ENCODE results near the gene RANGAP1. TPM values are rescaled to one million over a fixed set of nuclear protein-coding genes. Genes with fewer than 3 reads are reported as not detected.
"Not testable (repeated sequence)": the region's sequence is repeated elsewhere in the genome, so short reads cannot be mapped to it uniquely, and the experiment has no call there.

Gene RANGAP1
- total RNA-seq, 1 experiment from 2014 or later = 110 TPM

- no peak for DNase-seq (ENCODE audit: low read depth)
Observed at GRCh38 chr22:41261541-41262249, 24.3 kb downstream of the RANGAP1 start.

DNA sequence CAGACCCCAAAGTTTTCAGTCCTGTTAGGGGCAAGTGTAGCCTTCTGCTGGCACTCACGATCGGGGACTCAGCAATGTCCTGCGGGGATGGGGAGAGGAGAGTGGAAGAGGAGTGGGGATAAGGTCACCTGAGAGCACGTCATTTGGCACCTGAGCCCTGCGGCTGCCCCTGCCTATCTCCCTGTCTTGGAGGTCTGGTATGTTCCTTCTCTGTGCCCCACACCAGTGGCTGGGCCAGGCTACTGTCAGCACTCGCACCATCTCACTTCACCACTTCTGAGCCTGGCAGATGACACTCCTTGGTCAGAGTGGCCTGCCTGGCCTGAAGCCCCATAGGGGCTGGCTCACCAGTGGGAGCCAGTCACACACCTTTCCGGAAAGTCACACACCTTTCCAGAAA is 25.1 kb downstream of the RANGAP1 start:
- DNase-seq (ENCODE audit: low read depth) = no peak

DNA sequence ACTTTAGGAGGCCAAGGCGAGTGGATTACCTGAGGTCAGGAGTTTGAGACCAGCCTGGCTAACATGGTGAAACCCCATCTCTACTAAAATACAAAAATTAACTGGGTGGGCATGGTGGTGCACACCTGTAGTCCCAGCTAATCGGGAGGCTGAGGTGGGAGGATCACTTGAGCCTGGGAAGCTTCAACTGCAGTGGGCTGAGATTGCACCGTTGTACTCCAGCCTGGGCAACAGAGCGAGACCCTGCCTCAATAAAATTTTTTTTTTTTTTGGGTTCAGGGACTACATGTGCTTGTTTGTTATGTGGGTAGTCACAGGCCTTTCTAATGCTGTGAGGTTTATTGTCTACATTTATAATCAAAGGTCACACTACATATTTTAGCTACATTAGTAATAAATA is 26.2 kb downstream of the RANGAP1 start:
- DNase-seq (ENCODE audit: low read depth) = not testable (repeated sequence)

DNA sequence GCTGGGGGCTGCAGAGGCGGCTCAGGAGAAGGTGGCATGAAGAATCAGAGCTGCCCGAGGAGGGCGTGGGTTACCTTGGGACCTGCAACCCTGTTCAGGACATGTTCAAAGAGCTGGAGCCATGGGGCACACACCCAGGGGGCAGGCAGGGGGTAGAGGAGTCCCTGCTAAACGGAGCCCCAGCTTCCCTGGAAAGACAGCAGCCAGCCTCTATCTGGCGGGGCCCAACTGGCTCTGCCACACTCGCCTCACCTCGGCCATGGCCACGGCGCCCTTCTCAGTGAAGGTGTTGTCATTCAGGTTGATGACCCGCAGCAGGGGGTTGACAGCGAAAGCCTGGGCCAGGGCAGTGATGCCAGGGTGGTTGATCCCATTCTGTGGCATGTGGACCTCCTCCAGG is 28.3 kb downstream of the RANGAP1 start:
- DNase-seq (ENCODE audit: low read depth) = no peak

GRCh38 chr22:41256254-41257253 is 29.4 kb downstream of the RANGAP1 start:
- peak; percentile 75 for DNase-seq (ENCODE audit: low read depth)

DNA sequence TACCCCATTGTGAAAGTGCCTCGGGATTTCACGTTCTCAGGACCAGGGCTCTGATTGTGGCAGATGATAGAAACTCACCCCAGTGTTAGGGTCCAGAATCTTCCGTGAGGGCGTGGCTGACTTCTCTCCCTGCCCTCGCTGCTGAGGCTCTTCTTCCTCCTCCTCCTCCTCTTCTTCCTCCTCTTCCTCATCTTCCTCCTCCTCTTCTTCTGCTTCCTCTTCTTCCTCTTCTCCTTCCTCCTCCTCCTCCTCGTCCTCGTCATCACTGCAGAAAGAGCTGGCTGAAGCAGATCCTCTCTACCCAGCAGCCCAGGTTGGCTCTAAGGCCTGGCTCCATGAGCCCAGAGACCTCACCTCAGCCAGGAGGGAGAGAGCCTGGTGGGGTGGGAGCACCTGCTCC is 31.8 kb downstream of the RANGAP1 start:
- DNase-seq (ENCODE audit: low read depth) = no peak

- no peak for DNase-seq (ENCODE audit: low read depth)
Observed at GRCh38 chr22:41252365-41252764, 33.6 kb downstream of the RANGAP1 start.

- DNase-seq (ENCODE audit: low read depth) = no peak
Observed at GRCh38 chr22:41250127-41250526, 35.9 kb downstream of the RANGAP1 start.

DNA sequence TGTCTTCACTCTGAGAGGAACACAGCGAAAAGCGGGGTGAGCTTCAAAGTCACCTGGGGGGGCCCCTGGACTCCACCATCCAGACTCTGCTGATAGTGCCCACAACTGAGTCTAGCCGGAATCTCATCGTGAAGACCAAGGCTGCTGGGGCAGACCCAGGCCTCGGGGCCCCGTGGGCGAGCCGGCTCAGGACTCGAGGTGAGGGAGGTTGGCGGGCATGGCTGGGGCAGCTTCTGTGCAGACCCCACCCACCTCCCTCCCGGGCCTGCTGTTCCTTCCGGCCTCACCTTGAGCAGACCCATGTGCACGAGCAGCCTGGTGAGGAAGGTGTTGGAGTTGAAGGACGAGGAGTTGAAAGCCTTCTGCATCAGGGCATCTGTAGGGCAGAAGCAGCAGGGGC is 36.5 kb downstream of the RANGAP1 start:
- no peak for DNase-seq (ENCODE audit: low read depth)

- DNase-seq (ENCODE audit: low read depth) = no peak
Observed at GRCh38 chr22:41248758-41249157, 37.2 kb downstream of the RANGAP1 start.

DNA sequence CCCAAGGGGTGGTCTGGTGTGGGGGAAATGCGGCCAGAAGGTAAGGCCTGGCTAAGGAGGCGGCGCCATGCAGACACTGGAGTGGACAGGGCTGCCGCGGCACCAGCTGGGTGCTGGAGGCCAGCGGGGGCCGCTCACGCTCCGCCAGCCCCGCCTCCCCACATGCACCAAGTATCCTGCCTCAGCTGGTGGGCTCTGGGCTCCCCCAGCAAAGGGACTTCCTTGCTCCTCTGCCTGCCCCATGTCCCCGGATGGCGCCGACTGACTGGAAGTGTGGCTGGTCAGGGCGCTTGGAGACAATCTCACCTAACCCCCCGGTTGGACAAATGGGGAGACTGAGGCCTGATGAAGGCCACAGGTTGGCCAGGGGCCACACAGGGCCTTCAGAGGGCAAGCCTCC is 37.7 kb downstream of the RANGAP1 start:
- no peak for DNase-seq (ENCODE audit: low read depth)

DNA sequence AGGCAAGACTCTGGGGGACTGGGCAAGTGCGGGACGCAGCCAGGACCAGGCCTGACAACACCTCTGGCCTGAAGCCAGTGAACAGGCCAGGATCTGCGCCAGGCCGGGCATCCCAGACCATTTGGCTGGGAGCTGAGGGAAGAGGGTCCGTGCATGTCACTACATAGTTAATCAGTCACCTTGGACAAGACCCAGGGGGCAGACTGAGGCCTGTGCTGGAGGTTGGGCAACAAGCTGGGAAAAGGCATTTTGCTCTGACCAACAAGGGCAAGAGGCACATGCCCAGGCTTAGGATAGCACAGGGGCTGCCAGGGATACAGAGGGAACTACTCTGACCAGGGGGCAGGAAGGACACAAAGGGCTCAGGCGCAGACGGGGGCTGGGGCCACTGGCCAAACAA is 38.3 kb downstream of the RANGAP1 start:
- DNase-seq (ENCODE audit: low read depth) = no peak

GRCh38 chr22:41245917-41246499 is 40.0 kb downstream of the RANGAP1 start:
- DNase-seq (ENCODE audit: low read depth) = no peak

DNA sequence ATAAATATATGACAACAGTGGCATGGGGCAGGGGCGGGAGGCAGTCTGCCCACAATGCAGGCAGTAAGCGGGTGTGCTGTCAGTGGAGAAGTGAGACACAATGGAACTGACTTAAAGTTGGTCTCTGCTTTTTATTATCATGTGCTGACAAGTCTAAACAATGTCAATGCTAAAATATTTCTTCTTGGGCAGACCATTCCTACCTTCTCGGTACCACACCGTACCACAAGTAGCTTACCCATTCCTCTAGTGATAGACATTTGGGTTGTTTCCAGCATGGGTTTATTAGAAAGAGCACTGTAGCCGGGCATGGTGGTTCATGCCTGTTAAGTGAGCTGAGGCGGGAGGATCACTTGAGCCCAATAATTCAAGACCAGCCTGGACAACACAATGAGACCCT is 42.6 kb downstream of the RANGAP1 start:
- no peak for DNase-seq (ENCODE audit: low read depth)

DNA sequence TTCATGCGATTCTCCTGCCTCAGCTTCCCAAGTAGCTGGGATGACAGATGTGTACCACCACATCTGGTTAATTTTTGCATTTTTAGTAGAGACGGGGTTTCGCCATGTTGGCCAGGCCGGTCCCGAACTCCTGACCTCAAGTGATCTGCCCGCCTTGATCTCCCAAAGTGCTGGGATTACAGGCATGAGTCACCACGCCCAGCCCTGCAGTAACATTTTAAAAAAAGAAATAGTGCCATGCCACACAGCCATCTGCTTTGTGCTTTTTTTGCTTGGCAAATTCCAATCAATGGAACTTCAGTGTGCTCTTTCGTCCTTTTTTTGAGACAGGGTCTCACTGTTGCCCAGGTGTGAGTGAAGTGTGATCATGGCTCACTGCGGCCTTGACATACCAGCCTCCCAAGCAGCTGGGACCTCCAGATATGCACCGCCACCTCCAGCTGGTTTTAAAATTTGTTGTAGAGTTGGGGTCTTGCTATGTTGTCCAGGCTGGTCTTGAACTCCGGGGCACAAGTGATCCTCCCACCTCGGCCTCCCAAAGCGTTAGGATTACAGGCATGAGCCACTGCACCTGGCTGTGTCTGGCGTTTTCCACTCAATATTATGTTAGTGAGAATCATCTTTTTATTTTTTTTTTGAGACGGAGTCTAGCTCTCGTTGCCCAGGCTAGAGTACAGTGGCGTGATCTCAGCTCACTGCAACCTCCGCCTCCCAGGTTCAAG is 43.4 kb downstream of the RANGAP1 start:
- DNase-seq (ENCODE audit: low read depth) = peak; percentile 30

DNA sequence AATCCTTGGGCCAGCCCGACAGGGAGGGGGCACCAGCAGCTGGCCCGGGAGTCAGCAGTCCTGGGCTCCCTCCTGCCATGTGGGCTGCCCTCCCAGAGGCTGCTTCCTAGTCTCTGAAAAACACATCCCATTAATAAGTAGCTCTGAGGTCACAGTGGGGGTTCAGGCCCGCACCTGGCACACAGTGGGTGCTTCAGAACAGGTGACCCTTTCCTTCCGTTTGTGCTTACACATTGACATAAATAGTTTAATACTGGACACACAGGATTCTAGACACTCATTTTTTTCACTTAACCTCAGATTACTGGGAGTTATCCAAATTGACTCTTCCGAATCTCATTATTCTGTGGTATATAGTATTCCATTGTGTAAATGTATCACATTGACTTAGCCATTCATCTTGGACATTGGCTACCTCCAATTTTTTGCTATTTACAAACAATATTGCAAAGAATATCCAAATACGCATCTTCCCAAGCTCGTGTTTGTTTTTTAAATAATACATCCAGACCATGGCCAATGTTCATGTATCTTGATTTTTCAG is 44.8 kb downstream of the RANGAP1 start:
- DNase-seq (ENCODE audit: low read depth) = no peak

DNA sequence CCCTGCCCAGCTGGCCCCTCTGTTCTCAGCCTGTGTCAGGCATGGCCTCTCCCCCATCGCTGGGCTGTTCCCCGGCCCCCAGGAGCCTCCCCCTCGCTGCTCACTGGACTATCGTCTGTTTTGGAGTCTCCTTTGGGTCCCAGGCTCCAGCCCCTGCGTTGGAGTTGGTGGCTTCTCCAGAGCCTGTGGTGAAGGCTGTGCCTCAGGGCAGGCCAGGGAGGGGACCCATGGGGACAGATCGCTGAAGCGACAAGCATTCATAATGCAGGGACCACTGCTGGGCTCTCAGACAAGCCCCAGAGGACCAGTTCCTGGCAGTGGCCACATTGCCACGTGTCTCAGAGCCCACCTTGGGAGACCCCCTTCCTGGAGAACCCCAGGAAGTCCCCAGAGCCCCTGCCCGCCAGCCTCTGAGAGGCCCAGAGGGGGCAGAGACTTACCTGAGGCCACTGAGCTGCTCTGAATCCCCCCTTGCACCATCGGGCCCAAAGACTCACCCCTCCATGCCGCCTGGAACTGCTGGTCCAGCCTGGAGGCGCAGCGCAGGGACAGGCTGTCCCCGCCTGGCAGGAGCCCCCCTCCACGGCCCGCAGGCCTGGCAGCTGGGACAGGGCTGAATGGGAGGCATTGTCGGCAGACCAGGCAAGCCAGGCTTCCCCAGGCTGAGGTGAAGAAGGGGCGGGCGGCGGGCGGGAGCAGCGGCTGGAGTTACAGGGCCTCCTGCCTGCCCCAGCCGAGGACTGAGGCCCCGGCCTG is 45.4 kb downstream of the RANGAP1 start, which contains the start of gene CHADL:
CHADL (minus strand) TSS at position 555 of the 756 bp plus-strand sequence; CDS start at position 505, 50 bp downstream.
- no peak for DNase-seq (ENCODE audit: low read depth)

DNA sequence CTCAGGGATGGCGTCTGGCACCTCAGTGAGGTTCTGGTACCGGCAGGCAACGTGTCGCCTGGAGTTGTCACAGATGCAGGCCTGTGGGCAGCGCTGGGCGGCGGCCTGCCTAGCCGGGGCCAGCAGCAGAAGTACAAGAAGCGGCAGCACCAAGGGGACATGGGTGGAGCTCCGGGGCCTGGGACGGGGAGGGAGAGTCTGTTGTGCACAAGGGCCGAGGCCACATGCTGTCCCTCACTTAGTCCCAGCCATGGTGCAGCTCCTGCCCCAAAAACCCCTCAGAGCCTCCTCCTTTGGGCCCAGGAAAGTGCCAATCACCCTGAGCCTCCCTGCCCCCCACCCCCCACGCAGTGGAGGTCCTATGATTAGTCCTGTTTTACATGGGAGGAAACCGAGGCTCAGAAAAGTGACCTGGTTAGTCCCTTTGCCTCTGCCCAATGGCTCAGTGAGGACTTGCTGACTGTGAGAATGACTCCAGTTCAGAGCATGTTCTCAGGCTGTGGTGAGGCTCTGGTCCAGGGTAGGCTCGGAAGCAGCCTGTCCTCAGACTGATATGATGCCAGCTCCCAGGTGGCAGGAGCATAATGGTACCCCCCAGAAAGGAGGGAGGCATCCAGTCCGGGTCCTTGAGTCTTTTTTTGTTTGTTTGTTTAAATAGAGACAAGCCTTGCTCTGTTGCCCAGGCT is 46.4 kb downstream of the RANGAP1 start:
- DNase-seq (ENCODE audit: low read depth) = no peak

DNA sequence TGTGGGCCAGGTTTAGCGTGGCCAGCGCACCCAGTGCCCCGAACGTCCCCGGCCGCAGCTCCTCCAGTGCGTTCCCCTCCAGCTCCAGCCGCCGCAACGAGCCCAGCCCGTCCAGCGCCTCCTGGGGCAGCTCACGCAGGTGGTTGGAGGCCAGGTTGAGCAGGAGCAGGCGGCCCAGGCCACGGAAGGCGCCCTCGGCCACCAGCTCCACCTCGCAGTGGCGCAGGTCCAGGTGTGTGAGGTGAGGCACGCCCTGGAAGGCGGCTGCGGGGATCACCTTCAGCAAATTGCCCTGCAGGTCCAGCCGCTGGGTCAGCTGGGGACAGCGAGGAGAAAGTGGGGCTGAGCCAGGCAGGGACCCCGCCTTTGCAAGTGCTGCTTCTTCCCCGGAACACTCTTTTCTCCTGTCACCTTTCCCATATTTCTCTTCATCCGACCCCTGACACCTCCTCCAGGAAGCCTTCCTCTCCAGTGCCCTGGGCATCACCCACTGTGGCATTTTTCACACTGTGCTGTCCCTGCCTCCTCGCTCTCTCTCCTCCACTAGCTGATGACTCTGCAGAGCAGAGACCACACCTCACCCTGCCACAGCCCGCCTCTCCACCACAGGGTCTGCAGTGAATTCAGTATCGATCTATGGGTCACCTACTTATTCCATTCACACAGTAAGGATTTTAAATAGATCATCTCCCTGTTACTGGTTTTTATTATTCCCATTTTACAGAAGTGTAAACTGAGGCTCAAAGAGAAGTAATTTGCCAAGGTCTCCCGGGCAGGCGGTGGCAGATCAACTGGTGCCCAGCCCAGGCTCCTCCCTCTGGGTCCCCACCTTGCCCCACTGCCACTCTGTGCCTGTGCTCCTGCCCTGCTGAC is 47.2 kb downstream of the RANGAP1 start:
- DNase-seq (ENCODE audit: low read depth) = no peak
